HepG2 (cell line): Measurements from ENCODE around the gene ZNF174. TPM values are rescaled to one million over a fixed set of nuclear protein-coding genes. Genes with fewer than 3 reads are reported as not detected.
A peak's percentile ranks its signal among the peaks of the same experiment; 100 is the strongest.

Experiments
- AFF4 ChIP-seq: sonication (generic); formaldehyde crosslinking; IDR thresholded peaks from 2 replicates; pipeline ENCODE4 v1.4.0; 2020; ENCODE audit warnings: missing genetic modification reagents
- CTCF ChIP-seq: sonication (generic); formaldehyde crosslinking; IDR thresholded peaks from 2 replicates; pipeline ENCODE4 v1.5.0; 2020; ENCODE audit warnings: mild to moderate bottlenecking, missing genetic modification reagents, moderate library complexity
- E2F2 ChIP-seq: sonication (generic); formaldehyde crosslinking; IDR thresholded peaks from 2 replicates; pipeline ENCODE4 v1.4.0; 2020; ENCODE audit warnings: missing genetic modification reagents, borderline replicate concordance
- FOSL2 ChIP-seq: sonication (generic); formaldehyde crosslinking; IDR thresholded peaks from 2 replicates; pipeline ENCODE4 v1.4.0; 2020; ENCODE audit warnings: missing genetic modification reagents
- MAF1 ChIP-seq: sonication (generic); formaldehyde crosslinking; IDR thresholded peaks from 2 replicates; pipeline ENCODE4 v1.5.0; 2020; ENCODE audit warnings: missing genetic modification reagents, borderline replicate concordance
- NR1H2 ChIP-seq: sonication (generic); formaldehyde crosslinking; IDR thresholded peaks from 2 replicates; pipeline ENCODE4 v1.8.1; 2022; ENCODE audit warnings: low read depth, missing genetic modification reagents, borderline replicate concordance
- PRMT3 ChIP-seq: sonication (generic); formaldehyde crosslinking; IDR thresholded peaks from 2 replicates; pipeline ENCODE4 v1.8.1; 2022; ENCODE audit warnings: low read depth, mild to moderate bottlenecking, moderate library complexity, missing genetic modification reagents, borderline replicate concordance
- SMC3 ChIP-seq: IDR thresholded peaks from 2 replicates; pipeline ENCODE4 v1.6.1; 2011; ENCODE audit warnings: low read length, improper control_type of control experiment
- SSRP1 ChIP-seq: IDR thresholded peaks from 2 replicates; pipeline ENCODE4 v1.6.1; 2016; ENCODE audit warnings: control low read depth
- TARDBP ChIP-seq: sonication (generic); formaldehyde crosslinking; IDR thresholded peaks from 2 replicates; pipeline ENCODE4 v1.8.0; 2022; ENCODE audit warnings: mild to moderate bottlenecking, missing genetic modification reagents
- ZBTB26 ChIP-seq: IDR thresholded peaks from 2 replicates; pipeline ENCODE4 v1.6.1; 2016; ENCODE audit warnings: missing compliant biosample characterization, missing genetic modification reagents, borderline replicate concordance
- ZBTB46 ChIP-seq: sonication (generic); formaldehyde crosslinking; IDR thresholded peaks from 2 replicates; pipeline ENCODE4 v1.4.0; 2020; ENCODE audit warnings: mild to moderate bottlenecking, missing genetic modification reagents, borderline replicate concordance
- ZFP36L2 ChIP-seq: sonication (generic); formaldehyde crosslinking; IDR thresholded peaks from 2 replicates; pipeline ENCODE4 v1.4.0; 2020; ENCODE audit warnings: missing genetic modification reagents
- ZNF670 ChIP-seq: sonication (generic); formaldehyde crosslinking; IDR thresholded peaks from 2 replicates; pipeline ENCODE4 v1.8.0; 2022; ENCODE audit warnings: mild to moderate bottlenecking, missing genetic modification reagents, borderline replicate concordance
- ZNF775 ChIP-seq: sonication (generic); formaldehyde crosslinking; IDR thresholded peaks from 2 replicates; pipeline ENCODE4 v1.4.0; 2020; ENCODE audit warnings: missing genetic modification reagents, mild to moderate bottlenecking, moderate library complexity, borderline replicate concordance
- polyA plus RNA-seq, 8 experiments: library from polyadenylated mRNA; depleted of rRNA in 3 of 8; stranded (reverse) in 7 of 8; unstranded in 1 of 8; fragments of >200 nt; fragmentation: Illumina TruSeq in 4 of 8; extraction: Trizol in 4 of 8; gene quantifications; 2 replicates each; pipeline versions ENCODE4 v1.2.1 to v1.2.3, GENCODE V29; 2011 to 2016; ENCODE audit warnings: low read depth in 4 of 8, missing spikeins in 1 of 8, mixed read lengths in 1 of 8; ENCODE audit not compliant: insufficient read depth in 1 of 8
- total RNA-seq, 5 experiments: library from RNA; depleted of rRNA; stranded (reverse); fragments of >200 nt; fragmentation: Illumina TruSeq; extraction: Trizol; gene quantifications; 2 replicates each; pipeline ENCODE4 v1.2.3, GENCODE V29; 2016; ENCODE audit warnings: low read depth in 1 of 5
- TF ChIP-seq, protein P1 (sequence below): sonication (generic); formaldehyde crosslinking; IDR thresholded peaks from 2 replicates; pipeline ENCODE4 v1.8.1; 2023; ENCODE audit warnings: missing genetic modification reagents, inconsistent platforms, borderline replicate concordance

Gene ZNF174
- total and polyA plus RNA-seq, 2 of the 13 experiments (the other 11 are each of a cell fraction or from before 2014, with no cell fraction given): 8.3 to 10.6 TPM

GRCh38 chr16:3377917-3378316, 23.1 kb upstream of the ZNF174 start (continued):
- peak; percentile 37 for TF ChIP-seq CTCF (CRISPR knock-in tag)
- TF ChIP-seq AFF4 (CRISPR knock-in tag): no peak
- no peak for TF ChIP-seq SSRP1 (CRISPR knock-in tag)
- no peak for TF ChIP-seq ZNF670 (CRISPR knock-in tag)
- no peak for TF ChIP-seq E2F2 (CRISPR knock-in tag)
- TF ChIP-seq ZBTB46: no peak
- TF ChIP-seq SMC3: 0 out of 2 replicates have a peak, but pooled peaks have one; percentile 33
- TF ChIP-seq FOSL2 (CRISPR knock-in tag): no peak
- no peak for TF ChIP-seq PRMT3 (CRISPR knock-in tag)
- TF ChIP-seq ZBTB26 (CRISPR knock-in tag): no peak
- TF ChIP-seq ZNF775 (CRISPR knock-in tag): no peak
- TF ChIP-seq MAF1 (CRISPR knock-in tag): no peak
- TF ChIP-seq, protein P1, sequence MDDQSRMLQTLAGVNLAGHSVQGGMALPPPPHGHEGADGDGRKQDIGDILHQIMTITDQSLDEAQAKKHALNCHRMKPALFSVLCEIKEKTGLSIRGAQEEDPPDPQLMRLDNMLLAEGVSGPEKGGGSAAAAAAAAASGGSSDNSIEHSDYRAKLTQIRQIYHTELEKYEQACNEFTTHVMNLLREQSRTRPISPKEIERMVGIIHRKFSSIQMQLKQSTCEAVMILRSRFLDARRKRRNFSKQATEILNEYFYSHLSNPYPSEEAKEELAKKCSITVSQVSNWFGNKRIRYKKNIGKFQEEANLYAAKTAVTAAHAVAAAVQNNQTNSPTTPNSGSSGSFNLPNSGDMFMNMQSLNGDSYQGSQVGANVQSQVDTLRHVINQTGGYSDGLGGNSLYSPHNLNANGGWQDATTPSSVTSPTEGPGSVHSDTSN (CRISPR knock-in tag): no peak
- no peak for TF ChIP-seq ZFP36L2
- TF ChIP-seq TARDBP (CRISPR knock-in tag): no peak
- TF ChIP-seq NR1H2: no peak
